HL-60/S4 (cell line): ENCODE data around the gene PHLPP1.
"Not testable (repeated sequence)": the region's sequence is repeated elsewhere in the genome, so short reads cannot be mapped to it uniquely, and the experiment has no call there.

ENCODE experiments used
- in situ Hi-C: fragments of 300-500 bp; cut with MboI; formaldehyde crosslinking; loops from 2 replicates; pipeline ENCODE4 v1.14.3; 2022; ENCODE audit warnings: low sequenced_read_pairs

Gene PHLPP1

DNA sequence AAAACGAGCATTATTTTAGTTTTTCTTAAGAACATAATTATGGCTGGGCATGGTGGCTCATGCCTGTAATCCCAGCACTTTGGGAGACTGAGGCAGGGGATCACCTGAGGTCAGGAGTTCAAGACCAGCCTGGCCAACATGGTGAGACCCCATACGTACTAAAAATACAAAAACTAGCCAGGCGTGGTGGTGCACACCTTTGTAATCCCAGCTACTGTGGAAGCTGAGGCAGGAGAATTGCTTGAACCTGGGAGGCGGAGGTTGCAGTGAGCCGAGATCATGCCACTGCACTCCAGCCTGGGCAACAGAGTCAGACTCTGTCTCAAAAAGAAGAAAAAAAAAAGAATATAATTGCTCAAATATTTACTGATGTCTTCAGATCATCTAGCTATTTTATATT is 25.3 kb downstream of the PHLPP1 start:
- in situ Hi-C loops, result not testable (repeated sequence)

- in situ Hi-C loops, result no loop called here
These were observed 25.8 kb downstream of the PHLPP1 start for GRCh38 chr18:62741118-62741566.

- in situ Hi-C loops, result no loop called here
These were observed 26.2 kb downstream of the PHLPP1 start for GRCh38 chr18:62741584-62741983.

DNA sequence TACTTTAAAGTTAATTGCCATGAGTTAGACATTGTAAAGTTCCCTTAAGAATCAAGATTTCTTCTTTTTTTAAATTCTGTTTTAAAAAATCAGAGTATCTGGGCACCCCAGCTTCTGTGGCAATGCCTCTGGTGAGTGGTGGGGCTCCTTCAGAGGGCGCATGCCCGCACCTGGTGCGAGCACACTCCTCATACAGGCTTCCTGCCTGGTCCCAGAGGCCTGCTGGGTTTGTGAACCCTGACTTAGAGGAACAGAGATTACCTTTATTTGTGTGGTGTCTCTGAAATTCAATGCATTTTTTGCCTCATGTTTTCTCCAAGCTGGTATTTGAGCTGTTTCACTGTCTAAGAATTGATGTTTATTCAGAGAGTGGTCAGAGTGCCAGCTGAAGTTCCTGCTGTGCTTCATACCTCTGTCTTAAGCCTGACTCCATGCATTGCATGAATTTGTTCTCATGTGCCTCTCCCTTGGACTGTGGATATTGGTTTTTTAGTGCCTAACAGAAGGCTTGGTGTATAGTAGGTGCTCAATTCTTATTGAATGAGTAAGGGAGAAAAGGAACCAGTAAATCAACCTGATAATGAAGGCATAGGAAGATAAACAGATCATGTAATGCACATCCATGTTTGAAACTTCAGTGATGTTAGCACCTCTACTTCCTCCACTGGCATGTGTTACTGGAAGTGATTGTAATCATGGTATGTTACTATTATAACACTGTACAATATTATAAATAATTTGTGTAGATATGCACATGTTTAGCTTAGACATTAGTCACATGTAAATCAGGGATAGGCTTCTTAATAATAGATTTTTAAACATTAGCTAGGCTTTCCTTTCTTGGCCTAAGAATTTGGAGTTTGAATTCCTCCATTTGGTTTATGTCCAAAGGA is 29.0 kb downstream of the PHLPP1 start:
- in situ Hi-C loops, result no loop called here

- in situ Hi-C loops, result no loop called here
These were observed 29.9 kb downstream of the PHLPP1 start for GRCh38 chr18:62745089-62745751.

- in situ Hi-C loops, result no loop called here
These were observed 34.0 kb downstream of the PHLPP1 start for GRCh38 chr18:62749389-62749788.

DNA sequence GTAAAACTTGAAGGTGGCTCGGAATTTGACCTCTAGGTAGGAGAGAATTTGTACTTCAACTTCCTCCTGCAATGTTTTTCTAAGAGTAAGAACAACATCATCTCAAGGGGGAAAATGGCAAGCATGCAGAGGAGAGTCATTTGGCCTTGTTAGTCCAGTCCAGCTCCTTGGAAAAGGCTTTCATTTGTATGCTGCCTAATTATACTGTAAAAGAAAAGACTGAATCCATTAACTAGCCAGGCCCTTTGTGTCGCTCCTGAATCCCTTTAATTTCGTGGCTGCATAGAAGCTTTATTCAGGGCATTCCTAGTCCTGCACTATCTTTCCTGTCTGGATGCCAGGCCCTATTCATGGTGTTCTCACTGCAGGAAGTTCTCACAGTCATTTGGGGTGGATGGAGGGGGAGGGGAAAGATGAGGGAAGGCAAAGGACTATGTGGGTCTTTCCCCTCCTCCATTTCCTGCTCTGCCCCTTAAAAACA is 36.0 kb downstream of the PHLPP1 start:
- in situ Hi-C loops, result no loop called here

GRCh38 chr18:62751977-62752376 is 36.6 kb downstream of the PHLPP1 start:
- in situ Hi-C loops, result no loop called here

GRCh38 chr18:62754026-62754425 is 38.7 kb downstream of the PHLPP1 start:
- in situ Hi-C loops, result no loop called here

DNA sequence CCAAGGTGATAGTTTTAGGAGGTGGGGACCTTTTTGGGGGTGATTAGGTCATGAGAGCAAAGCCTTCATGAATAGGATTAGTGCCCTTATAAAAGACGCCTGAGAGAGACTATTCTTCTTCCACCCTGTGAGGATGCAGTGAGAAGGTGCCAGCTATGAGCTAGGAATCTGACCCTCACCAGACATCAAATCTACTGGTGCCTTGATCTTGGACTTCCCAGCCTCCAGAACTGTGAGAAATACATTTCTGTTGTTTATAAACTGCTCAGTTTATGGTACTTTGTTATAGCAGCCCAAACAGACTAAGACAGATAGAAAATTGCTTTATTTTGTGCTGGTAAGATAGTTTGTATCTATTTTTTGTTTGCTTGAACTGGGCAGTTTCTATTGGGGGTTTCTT is 40.1 kb downstream of the PHLPP1 start:
- in situ Hi-C loops, result no loop called here

- in situ Hi-C loops, result no loop called here
These were observed 40.6 kb downstream of the PHLPP1 start for GRCh38 chr18:62755946-62756345.

DNA sequence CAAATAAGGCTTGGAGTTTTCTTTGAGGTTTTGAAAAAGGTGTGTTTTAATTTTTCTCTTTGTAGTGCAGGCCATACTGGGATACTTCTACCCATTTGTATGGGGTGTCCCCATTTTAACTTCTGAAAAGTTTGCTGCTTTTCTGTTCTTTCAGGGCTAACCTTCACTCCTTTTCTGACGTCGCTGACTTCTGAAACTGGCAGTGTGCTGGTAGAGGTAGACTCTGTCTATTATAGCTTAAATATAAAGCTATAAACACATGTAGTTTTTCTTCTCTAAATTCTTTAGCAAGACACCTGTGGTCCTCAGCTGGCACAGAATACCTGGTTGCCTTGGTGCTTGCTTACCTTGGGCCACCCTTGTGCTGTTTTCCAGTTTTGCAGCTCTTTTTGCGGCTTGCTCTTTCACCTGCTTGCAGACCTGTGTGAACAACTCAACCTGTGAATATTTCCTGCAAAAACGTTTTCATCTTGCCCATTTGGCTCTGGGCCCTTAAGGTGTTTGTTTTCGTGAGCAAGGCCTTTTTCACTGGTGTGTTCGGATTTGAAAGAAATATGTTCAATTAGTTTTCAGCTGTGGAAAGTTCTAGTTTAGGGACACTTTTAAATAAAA is 42.2 kb downstream of the PHLPP1 start:
- in situ Hi-C loops, result no loop called here

DNA sequence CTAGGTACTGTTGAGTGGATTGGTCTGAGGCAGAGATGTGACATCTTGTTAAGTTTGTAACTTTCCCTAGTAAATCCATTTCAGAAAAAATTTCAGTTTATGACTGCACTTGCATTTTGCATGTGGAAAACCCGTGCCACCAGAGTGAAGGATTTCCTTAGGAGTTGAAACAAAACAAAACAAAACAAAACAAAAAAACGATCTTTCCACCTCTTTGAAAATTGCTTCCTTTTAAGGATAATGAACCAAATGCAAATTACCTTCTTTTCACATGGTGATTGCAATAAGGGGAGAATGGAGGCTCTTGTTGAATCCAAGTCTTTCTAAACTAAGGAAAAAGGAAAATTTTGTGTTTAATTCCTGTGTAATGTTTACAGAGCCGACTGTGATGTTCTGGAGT is 43.2 kb downstream of the PHLPP1 start:
- in situ Hi-C loops, result no loop called here

GRCh38 chr18:62759704-62760402 is 44.5 kb downstream of the PHLPP1 start:
- in situ Hi-C loops, result no loop called here

- in situ Hi-C loops, result no loop called here
These were observed 45.0 kb downstream of the PHLPP1 start for GRCh38 chr18:62760403-62760734.

GRCh38 chr18:62763101-62763521 is 47.8 kb downstream of the PHLPP1 start:
- in situ Hi-C loops, result no loop called here

DNA sequence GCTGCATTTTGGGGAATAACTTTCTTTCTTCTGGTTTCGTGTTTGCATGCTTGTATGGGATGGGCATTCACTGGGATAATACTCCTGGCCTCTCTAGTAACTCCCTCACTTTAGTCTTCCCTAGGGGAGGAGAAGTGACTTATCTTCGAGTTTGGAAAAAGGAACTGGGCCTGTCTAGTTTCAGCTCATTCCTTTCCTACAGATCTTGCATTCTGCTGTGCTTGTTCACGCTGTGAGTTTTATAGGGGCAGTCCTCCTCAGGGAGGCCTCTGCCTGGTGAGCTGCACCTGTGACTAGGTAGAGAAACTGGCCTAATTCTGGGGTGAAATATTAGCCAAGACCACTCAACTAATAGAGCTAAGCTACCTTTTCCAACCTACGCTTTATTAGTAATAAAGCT is 50.9 kb downstream of the PHLPP1 start:
- in situ Hi-C loops, result no loop called here

DNA sequence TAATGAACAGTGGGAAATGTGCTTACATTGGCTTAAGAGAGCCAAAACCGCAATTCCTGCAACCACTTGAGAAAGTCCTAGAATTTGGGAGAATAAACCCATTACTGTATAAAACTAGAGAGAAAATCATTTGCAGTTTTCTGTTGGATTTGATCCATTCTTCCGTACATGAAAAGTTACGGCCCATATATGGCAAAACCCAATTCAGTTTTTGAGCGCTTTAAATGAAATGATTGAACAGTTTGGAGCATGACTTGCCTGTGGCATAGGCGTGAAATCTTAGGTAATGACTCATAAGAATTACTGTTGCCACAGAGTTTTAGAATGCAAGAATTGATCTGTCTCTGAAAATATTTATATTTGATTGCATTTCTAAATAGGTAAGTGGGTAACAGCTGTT is 52.0 kb downstream of the PHLPP1 start:
- in situ Hi-C loops, result no loop called here

GRCh38 chr18:62767836-62768557 is 52.7 kb downstream of the PHLPP1 start:
- in situ Hi-C loops, result no loop called here

DNA sequence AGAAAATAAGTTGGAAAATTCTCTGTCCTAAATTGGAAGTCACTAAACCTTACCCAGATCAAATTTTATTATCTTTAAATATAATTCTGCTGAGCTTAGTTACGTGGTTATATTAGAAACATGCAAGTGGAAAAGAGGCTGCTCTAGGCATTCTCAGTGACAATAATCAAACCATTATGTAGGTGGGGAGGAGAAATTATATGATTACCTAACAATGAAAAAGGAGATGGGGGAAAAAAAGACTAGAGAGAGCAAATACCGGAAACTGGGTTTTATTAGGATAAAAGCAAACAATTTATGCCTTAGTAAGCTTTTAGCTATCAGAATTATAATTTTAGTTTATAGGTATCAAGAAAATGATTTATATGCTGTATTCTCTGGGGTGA is 53.2 kb downstream of the PHLPP1 start:
- in situ Hi-C loops, result no loop called here

DNA sequence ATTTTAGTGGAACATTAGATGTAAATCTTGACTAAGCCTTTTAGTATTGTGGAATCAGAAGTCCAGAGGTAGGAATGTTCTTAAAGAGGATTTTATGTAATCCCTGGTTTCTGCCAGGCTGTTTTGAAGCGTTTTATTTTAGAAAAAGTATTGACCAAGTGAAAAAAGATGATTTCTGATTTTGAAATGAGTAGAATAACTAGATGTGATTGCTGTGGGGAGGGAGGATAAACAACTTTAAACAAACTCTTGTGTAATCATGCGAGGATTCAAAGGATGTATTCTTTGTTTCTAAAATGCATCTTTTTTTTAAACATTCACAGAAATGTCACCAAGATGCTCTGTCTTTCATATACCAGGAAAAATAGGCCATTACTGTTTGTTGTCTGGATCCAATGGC is 53.9 kb downstream of the PHLPP1 start:
- in situ Hi-C loops, result no loop called here
